22Rv1 (cell line): Measurements from ENCODE around the gene SYNM.

Source experiments
- CTCF ChIP-seq: fragments of 450-650 bp; IDR thresholded peaks from 2 replicates; pipeline ENCODE4 v1.5.1; 2017; ENCODE audit warnings: mild to moderate bottlenecking
- ZFX ChIP-seq: fragments of 450-650 bp; IDR thresholded peaks from 2 replicates; pipeline ENCODE4 v1.6.1; 2017; ENCODE audit warnings: antibody characterized with exemption, borderline replicate concordance

- TF ChIP-seq CTCF (no peak), ZFX (no peak)
Observed at GRCh38 chr15:99096173-99096893, 8.5 kb upstream of the SYNM start.
